ENCODE measurements around the gene CDC42BPB.

- TF ChIP-seq SPI1 (IDR thresholded peaks at IDR 0.05; ENCODE audit: low read depth, low read length) (no peak), POLR2A (IDR thresholded peaks at IDR 0.05; ENCODE audit: low read depth, low read length) (no peak), POLR2AphosphoS5 (IDR thresholded peaks at IDR 0.05; ENCODE audit: low read depth, low read length) (no peak), TAF1 (IDR thresholded peaks at IDR 0.05; ENCODE audit: low read depth, low read length) (no peak), POU2F2 (IDR thresholded peaks at IDR 0.05; ENCODE audit: low read depth, low read length) (no peak)
Observed at GRCh38 chr14:102931580-102932285, 125.6 kb downstream of the CDC42BPB start.
